Hematopoietic multipotent progenitor cell (in vitro differentiated cells): ENCODE measurements around the gene NLRP1. TPM values are rescaled to one million over a fixed set of nuclear protein-coding genes. Genes with fewer than 3 reads are reported as not detected.

Source experiments
- DNase-seq, 3 donors: peaks; one replicate each; pipeline ENCODE4 v3.0.0-alpha.2; 2011 to 2015; ENCODE audit warnings: low read depth in 2 of 3, low spot score in 2 of 3
- total RNA-seq: library from RNA; depleted of rRNA; stranded (reverse); fragments of >200 nt; gene quantifications from one replicate; pipeline ENCODE4 v1.2.3, GENCODE V29; 2012

The NLRP1 gene
- total RNA-seq, 1 donor = 28.8 TPM

DNA sequence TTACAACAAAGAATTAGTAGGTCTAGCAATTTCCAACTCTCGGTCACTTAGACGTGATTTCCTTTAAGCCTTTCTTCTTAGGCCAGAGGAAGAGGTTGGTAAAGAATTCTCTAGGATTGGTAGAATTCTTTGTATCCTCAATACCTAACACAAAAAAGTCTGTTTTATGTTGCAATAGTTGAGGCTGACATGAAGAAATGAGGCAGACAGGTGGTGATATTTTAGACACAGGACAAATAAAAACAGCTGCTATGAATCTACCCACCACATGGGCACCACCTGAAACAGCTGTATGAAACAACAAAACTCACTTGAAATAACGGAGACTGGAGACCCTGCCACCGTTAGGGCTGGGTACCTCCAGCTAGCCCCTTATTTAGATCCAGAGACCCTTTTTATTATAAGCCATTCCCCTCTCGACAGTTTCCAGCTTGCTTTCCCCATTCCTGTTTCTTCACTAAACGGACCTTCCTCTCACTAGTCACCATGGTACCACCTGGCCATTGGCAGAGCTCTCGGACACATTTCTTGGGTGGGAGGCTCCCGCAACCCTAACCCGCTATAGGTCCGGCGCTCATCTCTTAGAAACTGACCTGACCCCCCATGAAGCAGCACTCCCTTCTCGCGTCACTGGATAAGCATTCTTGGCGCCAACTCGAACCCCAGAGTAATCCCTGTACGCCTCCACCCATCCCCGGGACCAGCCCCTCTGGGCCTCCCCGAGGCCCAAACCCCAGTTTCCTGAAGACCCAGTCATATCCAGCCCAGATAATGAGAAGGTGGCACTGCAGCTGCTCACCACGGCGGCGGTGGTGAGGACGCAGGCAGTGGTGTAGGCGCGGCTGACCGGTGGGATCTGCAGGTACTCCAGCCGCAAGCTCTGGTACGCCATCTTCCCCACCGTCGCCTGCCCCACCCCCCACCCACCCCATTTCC lies 98.8 kb downstream of the NLRP1 start, which contains the start of gene DERL2:
Gene DERL2 (minus strand): TSS at position 909 of the 936 bp plus-strand sequence. CDS start 17 bp downstream, at position 892.
- DNase-seq = peak in 2 of 3 donors; percentile 9 to 10

DNA sequence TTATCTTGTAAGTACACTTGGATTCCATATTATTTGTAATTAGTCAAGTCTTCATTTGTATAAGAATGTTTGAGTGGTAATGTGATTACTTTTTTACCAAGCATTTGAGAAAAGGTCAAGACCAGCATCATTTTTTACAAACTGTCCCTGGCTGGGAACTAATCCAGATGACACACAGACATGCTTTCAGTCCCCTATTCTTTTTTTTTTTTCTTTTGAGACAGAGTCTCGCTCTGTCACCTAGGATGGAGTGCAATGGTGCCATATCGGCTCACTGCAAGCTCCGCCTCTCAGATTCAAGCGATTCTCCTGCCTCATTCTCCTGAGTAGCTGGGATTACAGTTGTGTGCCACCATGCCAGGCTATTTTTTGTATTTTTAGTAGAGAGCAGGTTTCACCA lies 102.9 kb downstream of the NLRP1 start:
- no peak for DNase-seq

DNA sequence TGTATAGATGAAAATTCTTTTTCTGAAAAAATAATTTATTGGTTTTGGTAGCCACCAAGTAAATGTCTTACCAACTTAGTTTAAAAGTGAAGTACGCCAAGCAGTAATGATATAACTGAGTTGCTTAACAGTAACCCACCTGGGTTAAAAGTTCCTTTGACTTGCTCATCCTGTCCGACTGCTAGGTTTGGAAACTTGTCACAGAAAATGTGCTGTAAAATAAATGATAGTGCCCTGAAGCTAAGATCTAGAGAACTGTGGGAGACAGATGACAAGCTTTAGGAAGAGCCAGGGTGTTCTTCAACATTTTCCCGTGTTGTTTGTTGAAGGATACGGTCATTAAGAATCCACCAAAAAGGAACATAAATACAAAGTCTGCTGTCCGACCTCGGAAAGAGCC lies 103.3 kb downstream of the NLRP1 start:
- no peak for DNase-seq

DNA sequence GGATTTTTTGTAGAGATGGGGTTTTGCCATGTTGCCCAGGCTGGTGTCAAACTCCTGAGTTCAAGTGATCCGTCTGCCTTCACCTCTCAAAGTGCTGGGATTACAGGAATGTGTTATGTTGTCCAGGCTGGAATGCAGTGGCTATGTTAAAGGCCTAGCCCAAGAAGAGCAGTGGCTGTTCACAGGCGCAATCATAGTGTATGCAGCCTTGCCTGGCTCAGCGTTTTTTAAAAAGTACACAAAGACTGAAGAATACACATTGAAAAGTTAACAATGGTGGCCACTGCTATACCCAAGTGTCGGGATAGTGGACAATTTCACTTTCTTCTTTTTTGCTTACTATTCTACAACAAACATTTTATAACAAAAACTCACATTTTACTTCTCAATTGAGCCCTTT lies 105.3 kb downstream of the NLRP1 start:
- DNase-seq = no peak

DNA sequence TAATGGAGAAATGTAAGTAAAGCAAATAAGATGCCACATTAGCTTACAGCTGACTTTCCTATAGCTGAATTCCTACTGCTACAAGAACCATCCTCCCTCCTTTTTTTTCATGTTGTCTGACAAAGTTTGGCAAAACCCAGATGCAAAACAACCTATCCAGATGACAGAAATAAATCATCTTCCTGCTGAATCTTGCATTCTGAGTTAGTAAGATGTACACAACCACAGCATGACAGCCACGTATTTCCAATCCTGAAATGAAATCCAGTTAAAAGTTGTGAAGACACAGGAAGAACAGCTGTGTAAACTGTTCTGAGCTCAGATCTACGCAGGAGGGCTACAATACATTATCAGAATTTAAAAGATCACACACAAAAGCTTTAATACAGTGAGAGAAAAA lies 110.4 kb downstream of the NLRP1 start:
- no peak for DNase-seq

- DNase-seq = no peak
Measured at GRCh38 chr17:5472511-5472910, 111.8 kb downstream of the NLRP1 start.

DNA sequence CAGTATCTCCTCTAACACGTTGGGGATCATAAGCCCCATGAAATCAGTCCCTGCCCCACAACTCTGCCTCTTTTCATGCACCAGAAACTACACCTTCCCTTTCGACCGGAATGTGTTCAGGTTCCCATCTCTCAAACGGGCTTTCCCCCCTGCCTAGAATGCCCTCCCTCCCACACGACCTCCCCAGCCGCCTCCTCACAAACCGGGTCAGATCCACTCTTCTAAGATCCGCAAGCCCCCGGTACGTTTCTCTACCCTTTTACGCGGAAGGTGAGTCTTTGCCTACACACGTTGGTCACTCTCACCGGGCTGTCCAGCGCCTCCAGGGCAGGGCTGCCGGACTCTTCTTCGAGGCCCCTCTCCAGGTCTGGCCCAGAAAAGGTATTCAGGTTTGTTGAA lies 116.2 kb downstream of the NLRP1 start:
- DNase-seq = peak in 1 of 3 donors; percentile 5

GRCh38 chr17:5467416-5467815 lies 116.9 kb downstream of the NLRP1 start:
- DNase-seq = no peak

DNA sequence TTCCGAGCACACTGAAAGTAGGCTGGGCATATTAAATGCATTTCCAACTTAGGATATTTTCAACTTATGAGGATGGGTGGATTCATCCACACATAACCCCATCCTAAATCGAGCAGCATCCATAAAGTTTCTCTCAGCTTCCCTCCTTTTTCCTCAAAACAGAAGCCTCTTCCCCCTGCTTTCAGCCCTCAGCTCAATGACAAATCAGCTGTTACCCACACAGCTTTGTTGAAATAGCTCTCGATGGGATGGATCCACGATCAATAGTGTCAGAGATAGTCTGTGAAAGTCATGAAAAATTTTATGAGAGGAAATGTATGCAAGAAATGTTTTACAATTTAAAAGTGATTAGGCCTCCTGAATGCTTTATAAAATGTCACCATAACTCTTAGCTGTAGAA lies 118.0 kb downstream of the NLRP1 start:
- no peak for DNase-seq

GRCh38 chr17:5464717-5465507 lies 119.4 kb downstream of the NLRP1 start:
- DNase-seq = no peak

Other genes starting within 250 kb of the NLRP1 start
- gene NUP88, start 164.8 kb downstream of the NLRP1 start, total RNA-seq = 61.7 TPM
- 27.2 TPM for gene RPAIN, start 164.3 kb downstream of the NLRP1 start, total RNA-seq
- 113 TPM for gene C1QBP, start 145.4 kb downstream of the NLRP1 start, total RNA-seq
- gene DHX33, start 115.5 kb downstream of the NLRP1 start, total RNA-seq = 16.2 TPM
- 22.1 TPM for gene DERL2, start 98.3 kb downstream of the NLRP1 start, total RNA-seq
- gene MIS12, start 97.9 kb downstream of the NLRP1 start, total RNA-seq = 8.1 TPM